ENCODE results near the gene RAB34.

The RAB34 gene

DNA sequence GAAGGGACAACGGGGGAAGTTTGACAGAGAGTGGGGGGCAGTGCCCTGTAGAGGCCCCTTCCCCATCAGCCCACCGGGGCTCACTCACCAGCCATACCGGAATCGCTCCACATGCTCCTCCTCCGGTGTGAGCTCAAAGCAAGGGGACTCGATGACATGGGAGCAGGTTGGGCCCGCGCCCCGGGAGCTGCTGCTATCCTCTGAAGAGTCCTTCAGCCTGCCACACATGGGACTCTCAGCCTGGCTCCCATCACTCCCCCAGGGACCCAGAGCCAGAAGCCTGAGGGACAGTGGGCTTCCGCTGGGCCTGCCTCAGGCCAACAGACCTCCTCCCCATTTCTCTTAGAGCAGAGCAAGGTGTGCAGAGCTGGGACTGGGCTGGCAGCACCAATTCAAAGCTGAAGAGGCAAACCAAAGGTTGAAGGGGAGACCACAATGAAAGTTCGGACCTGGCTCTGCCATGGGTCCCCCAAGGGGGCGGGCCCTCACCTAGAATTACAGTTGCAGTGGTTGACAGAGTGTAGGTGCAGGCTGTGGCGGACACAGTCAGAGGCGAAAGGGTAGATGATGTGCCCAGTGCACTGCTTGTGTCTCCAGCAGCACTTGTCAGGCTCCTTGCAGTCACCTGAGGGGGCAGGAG lies 13.3 kb downstream of the RAB34 start:
- Histone ChIP-seq H3K4ac (ENCODE audit: low read depth in 1 of 2, low read length in 2 of 2) (no peak overlapping the region), H3K79me1 (replicated peaks; ENCODE audit: low read length, poor library complexity, severe bottlenecking) (peaks cover 6% of the 10 kb centered on the region), H3K9ac (ENCODE audit: low read length) (no peak overlapping the region), H2AK5ac (ENCODE audit: low read length, severe bottlenecking) (no peak overlapping the region), H2BK5ac (ENCODE audit: low read depth, low read length, poor library complexity, severe bottlenecking) (no peak overlapping the region), H3K4me2 (ENCODE audit: low read length, poor library complexity, severe bottlenecking) (no peak overlapping the region), H2BK12ac (ENCODE audit: low read length in 2 of 2) (no peak overlapping the region), H3K4me3 (ENCODE audit: insufficient read depth in 1 of 2, low read depth in 1 of 2, low read length in 2 of 2) (no peak overlapping the region), H3K36me3 (ENCODE audit: control insufficient read depth in 1 of 2, insufficient read depth in 2 of 2, low read depth in 1 of 2, low read length in 2 of 2) (peaks cover 71 to 72% of the 10 kb centered on the region in 2 experiments), H4K8ac (ENCODE audit: low read length) (no peak overlapping the region), H3K23ac (ENCODE audit: low read length in 2 of 2) (no peak overlapping the region), H3K4me1 (ENCODE audit: control insufficient read depth, insufficient read depth, low read depth, low read length) (peaks cover 4% of the 10 kb centered on the region), H4K91ac (ENCODE audit: low read length) (no peak overlapping the region), H3K9me3 (ENCODE audit: control insufficient read depth, low read length) (no peaks in the 10 kb centered on the region), H3K14ac (ENCODE audit: low read length in 2 of 2) (no peak overlapping the region), H2BK15ac (ENCODE audit: low read depth, poor library complexity, severe bottlenecking) (no peak overlapping the region), H3K27me3 (ENCODE audit: control insufficient read depth in 1 of 2, insufficient read depth in 1 of 2, low read length in 2 of 2) (no peaks in the 10 kb centered on the region), H2AFZ (ENCODE audit: low read depth, low read length) (no peak overlapping the region), H3K18ac (ENCODE audit: low read depth in 1 of 2, low read length in 2 of 2) (no peak overlapping the region), H2BK120ac (ENCODE audit: low read depth, low read length) (no peak overlapping the region), H3K27ac (ENCODE audit: low read length, poor library complexity, severe bottlenecking) (no peak overlapping the region)
- WGBS = 94% methylated on average over 13 of the region's 14 CpGs
- no peak for DNase-seq

DNA sequence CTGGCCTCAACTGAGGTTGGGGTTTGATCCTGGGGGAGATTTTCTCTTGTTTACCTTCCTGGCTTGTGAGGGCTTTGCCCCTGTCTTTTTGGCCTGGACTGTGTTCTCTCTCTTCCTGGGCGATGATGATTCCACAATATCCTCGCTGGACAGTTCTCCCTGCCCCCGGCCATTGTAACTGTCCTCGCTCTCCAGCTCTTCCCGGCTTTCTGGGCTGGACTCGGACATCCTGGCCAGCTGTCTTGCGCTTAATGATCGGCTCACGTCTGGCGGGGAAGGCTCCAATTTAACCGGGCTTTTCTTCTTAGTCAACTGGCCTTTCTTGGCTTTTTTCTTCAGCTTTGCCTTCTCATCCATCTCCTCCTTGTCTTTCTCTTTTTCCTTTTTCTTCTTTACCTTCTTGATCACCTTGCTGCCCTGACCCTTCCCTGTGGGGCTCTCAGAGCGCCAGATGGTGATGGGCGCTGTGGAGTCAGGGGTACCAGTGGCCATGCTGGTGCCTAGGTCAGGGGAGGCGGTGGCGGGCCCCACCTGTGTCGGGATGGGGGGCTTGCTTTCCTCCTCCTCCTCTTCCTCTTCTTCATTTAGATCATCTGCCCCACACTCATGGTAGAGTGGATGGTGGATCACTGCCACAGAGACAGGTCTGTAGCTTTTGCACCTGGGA lies 14.0 kb downstream of the RAB34 start:
- H4K8ac ChIP-seq (ENCODE audit: low read length) = no peak overlapping the region
- peaks cover 4% of the 10 kb centered on the region for H3K4me1 ChIP-seq (ENCODE audit: control insufficient read depth, insufficient read depth, low read depth, low read length)
- H3K4ac ChIP-seq (ENCODE audit: low read depth in 1 of 2, low read length in 2 of 2) = no peak overlapping the region
- H3K27me3 ChIP-seq (ENCODE audit: control insufficient read depth in 1 of 2, insufficient read depth in 1 of 2, low read length in 2 of 2) = no peaks in the 10 kb centered on the region
- no peak overlapping the region for H3K4me3 ChIP-seq (ENCODE audit: insufficient read depth in 1 of 2, low read depth in 1 of 2, low read length in 2 of 2)
- WGBS = 95% methylated on average over 13 of the region's 16 CpGs
- no peak for DNase-seq
- H3K23ac ChIP-seq (ENCODE audit: low read length in 2 of 2) = no peak overlapping the region
- no peak overlapping the region for H2AK5ac ChIP-seq (ENCODE audit: low read length, severe bottlenecking)
- no peak overlapping the region for H2AFZ ChIP-seq (ENCODE audit: low read depth, low read length)
- no peak overlapping the region for H3K9ac ChIP-seq (ENCODE audit: low read length)
- peaks cover 77 to 78% of the 10 kb centered on the region in 2 experiments for H3K36me3 ChIP-seq (ENCODE audit: control insufficient read depth in 1 of 2, insufficient read depth in 2 of 2, low read depth in 1 of 2, low read length in 2 of 2)
- no peak overlapping the region for H3K14ac ChIP-seq (ENCODE audit: low read length in 2 of 2)
- no peak overlapping the region for H3K18ac ChIP-seq (ENCODE audit: low read depth in 1 of 2, low read length in 2 of 2)
- no peak overlapping the region for H2BK120ac ChIP-seq (ENCODE audit: low read depth, low read length)
- no peak overlapping the region for H3K27ac ChIP-seq (ENCODE audit: low read length, poor library complexity, severe bottlenecking)
- no peak overlapping the region for H4K91ac ChIP-seq (ENCODE audit: low read length)
- H3K79me1 ChIP-seq (replicated peaks; ENCODE audit: low read length, poor library complexity, severe bottlenecking) = peaks cover 8% of the 10 kb centered on the region
- no peak overlapping the region for H2BK12ac ChIP-seq (ENCODE audit: low read length in 2 of 2)
- H2BK5ac ChIP-seq (ENCODE audit: low read depth, low read length, poor library complexity, severe bottlenecking) = no peak overlapping the region
- no peaks in the 10 kb centered on the region for H3K9me3 ChIP-seq (ENCODE audit: control insufficient read depth, low read length)
- H3K4me2 ChIP-seq (ENCODE audit: low read length, poor library complexity, severe bottlenecking) = no peak overlapping the region
- H2BK15ac ChIP-seq (ENCODE audit: low read depth, poor library complexity, severe bottlenecking) = no peak overlapping the region

GRCh38 chr17:28702752-28703150 lies 14.9 kb downstream of the RAB34 start:
- Histone ChIP-seq H3K14ac (ENCODE audit: low read length in 2 of 2) (no peak overlapping the region), H3K36me3 (ENCODE audit: control insufficient read depth in 1 of 2, insufficient read depth in 2 of 2, low read depth in 1 of 2, low read length in 2 of 2) (peaks cover 86 to 88% of the 10 kb centered on the region in 2 experiments), H2BK12ac (ENCODE audit: low read length in 2 of 2) (no peak overlapping the region), H3K9ac (ENCODE audit: low read length) (no peak overlapping the region), H4K8ac (ENCODE audit: low read length) (no peak overlapping the region), H2BK15ac (ENCODE audit: low read depth, poor library complexity, severe bottlenecking) (no peak overlapping the region), H3K18ac (ENCODE audit: low read depth in 1 of 2, low read length in 2 of 2) (no peak overlapping the region), H3K4me3 (ENCODE audit: insufficient read depth in 1 of 2, low read depth in 1 of 2, low read length in 2 of 2) (no peak overlapping the region), H3K23ac (ENCODE audit: low read length in 2 of 2) (no peak overlapping the region), H2BK5ac (ENCODE audit: low read depth, low read length, poor library complexity, severe bottlenecking) (no peak overlapping the region), H3K4me2 (ENCODE audit: low read length, poor library complexity, severe bottlenecking) (no peak overlapping the region), H3K4me1 (ENCODE audit: control insufficient read depth, insufficient read depth, low read depth, low read length) (peaks cover 4% of the 10 kb centered on the region), H4K91ac (ENCODE audit: low read length) (no peak overlapping the region), H3K27ac (ENCODE audit: low read length, poor library complexity, severe bottlenecking) (no peak overlapping the region), H3K27me3 (ENCODE audit: control insufficient read depth in 1 of 2, insufficient read depth in 1 of 2, low read length in 2 of 2) (no peaks in the 10 kb centered on the region), H3K4ac (ENCODE audit: low read depth in 1 of 2, low read length in 2 of 2) (no peak overlapping the region), H3K9me3 (ENCODE audit: control insufficient read depth, low read length) (no peaks in the 10 kb centered on the region), H2AFZ (ENCODE audit: low read depth, low read length) (no peak overlapping the region), H2AK5ac (ENCODE audit: low read length, severe bottlenecking) (no peak overlapping the region), H2BK120ac (ENCODE audit: low read depth, low read length) (no peak overlapping the region), H3K79me1 (replicated peaks; ENCODE audit: low read length, poor library complexity, severe bottlenecking) (peaks cover 11% of the 10 kb centered on the region)
- WGBS = 63% methylated on average over 3 of the region's 3 CpGs
- no peak for DNase-seq

DNA sequence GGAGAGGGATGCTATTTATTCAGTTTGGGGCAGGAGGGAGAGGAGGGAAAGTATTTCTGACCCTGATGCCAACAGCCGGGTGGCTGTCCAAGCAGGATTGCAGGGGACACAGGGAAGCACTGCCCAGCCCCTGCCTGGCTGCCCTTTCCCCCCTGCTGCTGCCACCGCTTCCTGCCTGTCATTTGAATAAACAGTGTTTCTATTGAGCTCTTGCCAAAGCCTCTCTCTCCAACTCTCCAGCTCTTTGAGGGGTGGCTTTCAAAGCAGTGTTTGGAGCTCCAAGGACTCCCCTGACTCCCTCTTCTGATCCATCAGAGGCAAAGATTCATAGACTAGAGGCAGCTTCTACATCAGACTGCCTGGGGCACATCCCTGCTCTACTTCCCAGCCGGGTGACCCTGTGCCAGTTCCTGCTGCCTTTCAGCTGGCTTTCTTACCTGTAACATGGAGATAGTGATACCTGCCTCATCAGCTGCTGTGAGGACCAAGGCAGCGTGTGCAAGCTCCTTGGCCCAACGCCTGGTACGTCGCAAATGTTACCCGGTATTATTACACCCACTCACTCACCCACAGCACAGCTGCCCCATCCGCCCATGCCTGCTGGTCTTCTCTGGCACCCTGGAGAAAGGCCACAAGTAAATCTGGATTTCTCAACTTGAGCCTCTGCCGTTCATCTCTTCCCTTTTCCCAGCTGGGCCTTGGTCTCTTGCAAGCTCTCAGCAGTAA lies 15.5 kb downstream of the RAB34 start:
- H3K36me3 ChIP-seq (ENCODE audit: control insufficient read depth in 1 of 2, insufficient read depth in 2 of 2, low read depth in 1 of 2, low read length in 2 of 2) = peaks cover 90 to 93% of the 10 kb centered on the region in 2 experiments
- no peak overlapping the region for H3K23ac ChIP-seq (ENCODE audit: low read length in 2 of 2)
- H2BK12ac ChIP-seq (ENCODE audit: low read length in 2 of 2) = no peak overlapping the region
- H2BK120ac ChIP-seq (ENCODE audit: low read depth, low read length) = no peak overlapping the region
- H3K27me3 ChIP-seq (ENCODE audit: control insufficient read depth in 1 of 2, insufficient read depth in 1 of 2, low read length in 2 of 2) = no peaks in the 10 kb centered on the region
- peaks cover 11% of the 10 kb centered on the region for H3K79me1 ChIP-seq (replicated peaks; ENCODE audit: low read length, poor library complexity, severe bottlenecking)
- no peak overlapping the region for H3K4me2 ChIP-seq (ENCODE audit: low read length, poor library complexity, severe bottlenecking)
- H3K4me3 ChIP-seq (ENCODE audit: insufficient read depth in 1 of 2, low read depth in 1 of 2, low read length in 2 of 2) = no peak overlapping the region
- H3K4ac ChIP-seq (ENCODE audit: low read depth in 1 of 2, low read length in 2 of 2) = no peak overlapping the region
- no peak overlapping the region for H2AK5ac ChIP-seq (ENCODE audit: low read length, severe bottlenecking)
- H3K14ac ChIP-seq (ENCODE audit: low read length in 2 of 2) = no peak overlapping the region
- no peak overlapping the region for H2BK15ac ChIP-seq (ENCODE audit: low read depth, poor library complexity, severe bottlenecking)
- DNase-seq = no peak
- H3K4me1 ChIP-seq (ENCODE audit: control insufficient read depth, insufficient read depth, low read depth, low read length) = peaks cover 4% of the 10 kb centered on the region
- no peak overlapping the region for H3K18ac ChIP-seq (ENCODE audit: low read depth in 1 of 2, low read length in 2 of 2)
- H3K9me3 ChIP-seq (ENCODE audit: control insufficient read depth, low read length) = no peaks in the 10 kb centered on the region
- no peak overlapping the region for H4K91ac ChIP-seq (ENCODE audit: low read length)
- H2AFZ ChIP-seq (ENCODE audit: low read depth, low read length) = no peak overlapping the region
- no peak overlapping the region for H4K8ac ChIP-seq (ENCODE audit: low read length)
- 93% methylated on average over 10 of the region's 10 CpGs for WGBS
- no peak overlapping the region for H2BK5ac ChIP-seq (ENCODE audit: low read depth, low read length, poor library complexity, severe bottlenecking)
- no peak overlapping the region for H3K9ac ChIP-seq (ENCODE audit: low read length)
- no peak overlapping the region for H3K27ac ChIP-seq (ENCODE audit: low read length, poor library complexity, severe bottlenecking)
